Ovary (tissue), 9 donors: Measurements from ENCODE around the gene PRKCH. TPM values are rescaled to one million over a fixed set of nuclear protein-coding genes. Genes with fewer than 3 reads are reported as not detected.

Source experiments
- DNase-seq, 5 donors: peaks; one replicate each; pipeline ENCODE4 v3.0.0-alpha.2; 2019 to 2020
- H3K27ac ChIP-seq, 2 donors: fragments of 200-600 bp; one replicate each; pipeline versions ENCODE4 v1.5.1 to v1.8.0; 2019 to 2022
- H3K27me3 ChIP-seq: fragments of 200-600 bp; one replicate; pipeline ENCODE4 v1.8.0; 2022
- H3K36me3 ChIP-seq: fragments of 200-600 bp; sonication (generic); one replicate; pipeline ENCODE4 v1.5.1; 2019
- H3K4me1 ChIP-seq: one replicate; pipeline ENCODE4 v1.8.1; 2013; ENCODE audit warnings: mild to moderate bottlenecking, moderate library complexity; ENCODE audit not compliant: insufficient read depth
- H3K4me3 ChIP-seq: fragments of 200-600 bp; sonication (generic); one replicate; pipeline ENCODE4 v1.5.1; 2017
- H3K9me3 ChIP-seq, 2 donors: fragments of 200-600 bp in 1 of 2; sonication (generic) in 1 of 2; one replicate each; pipeline versions ENCODE4 v1.5.1 to v1.8.1; 2013 to 2019; ENCODE audit warnings: mild to moderate bottlenecking in 1 of 2, moderate library complexity in 1 of 2
- CTCF ChIP-seq, 3 donors: fragments of 450-650 bp in 2 of 3; fragments of 200-600 bp in 1 of 3; IDR thresholded peaks; one replicate each; pipeline versions ENCODE4 v1.5.1 to v1.8.0; 2016 to 2022; ENCODE audit warnings: antibody characterized with exemption in 3 of 3, mild to moderate bottlenecking in 1 of 3
- EP300 ChIP-seq: sonication (generic); formaldehyde crosslinking; IDR thresholded peaks from one replicate; pipeline ENCODE4 v1.6.1; 2017; ENCODE audit warnings: antibody characterized with exemption
- POLR2A ChIP-seq: fragments of 450-650 bp; IDR thresholded peaks from one replicate; pipeline ENCODE4 v1.6.1; 2017; ENCODE audit warnings: antibody characterized with exemption, mild to moderate bottlenecking, moderate library complexity
- WGBS, 3 donors: extraction: QIAGEN DNeasy Blood & Tissue Kit in 1 of 3; methylation state at CpG; one replicate each; pipeline versions ENCODE4 v1.1.5 to v1.1.7; 2013 to 2017; 5-methylcytosine and 5-hydroxymethylcytosine counted together
- intact Hi-C, 4 donors: fragments of 100-400 bp; cut with DNase I; formaldehyde crosslinking; loops; one replicate each; pipeline versions ENCODE4 v1.11.0 to v1.15.1; 2022 to 2023
- polyA plus RNA-seq, 2 donors: library from polyadenylated mRNA; stranded (reverse); fragments of 200-250 nt in 1 of 2; fragments of 350-450 nt in 1 of 2; fragmentation: Illumina TruSeq in 1 of 2; extraction: RNeasy Lipid Tissue Mini Kit (QIAGEN cat#74804) in 1 of 2; gene quantifications; one replicate each; pipeline ENCODE4 v1.2.3, GENCODE V29; 2013 to 2014
- total RNA-seq, 7 donors: library from RNA; depleted of rRNA in 2 of 7; stranded (reverse); fragments of >200 nt in 2 of 7; fragmentation: NEBNext Ultra II Directional in 3 of 7; extraction: Animal tissue kit (Norgen Biotek cat#: 25700) in 3 of 7; gene quantifications; one replicate each; pipeline versions ENCODE4 v1.1.0 to v1.2.4, GENCODE V29; 2016 to 2023
- donor health status: DM: no; HTN: no; CAD: no; lungs with moderate emphysema.
- donor health status: DM: no; HTN: no; CAD: no.
- donor health status: Bipolar disorder and iron deficiency.
- donor health status: DM: yes; HTN: yes; CAD: no.
- donor health status: DM: no; HTN: no; CAD: no.
- donor health status: DM: yes; HTN: yes; CAD: no.

PRKCH gene
- total and polyA plus RNA-seq, 9 donors, result 8.4 to 47.6 (median 15.9) TPM

- TF ChIP-seq CTCF (IDR thresholded peaks at IDR 0.05) (no peak), EP300 (peak; percentile 64), POLR2A (no peak)
- DNase-seq, result peak; percentile 28 to 82 (median 63)
- intact Hi-C loops, result no loop called here
- Histone ChIP-seq H3K36me3 (no peaks in the 10 kb centered on the region), H3K4me1 (peaks cover 3% of the 10 kb centered on the region), H3K27ac (no peak overlapping the region), H3K4me3 (no peak overlapping the region), H3K9me3 (no peaks in the 10 kb centered on the region), H3K27me3 (no peaks in the 10 kb centered on the region)
- 42 to 59% (median 53%) methylated on average over 5 of the region's 5 CpGs for WGBS, 3 donors
Measured at GRCh38 chr14:61585598-61586543, 264.5 kb downstream of the PRKCH start.

- TF ChIP-seq CTCF (IDR thresholded peaks at IDR 0.05) (no peak), EP300 (no peak), POLR2A (no peak)
- peaks cover 3% of the 10 kb centered on the region for H3K4me1 ChIP-seq
- H3K36me3 ChIP-seq, result no peaks in the 10 kb centered on the region
- intact Hi-C loops, result no loop called here
- H3K9me3 ChIP-seq, result no peaks in the 10 kb centered on the region
- no peak overlapping the region for H3K27ac ChIP-seq
- WGBS, 3 donors, result 71 to 72% (median 71%) methylated on average over 4 of the region's 4 CpGs
- no peaks in the 10 kb centered on the region for H3K27me3 ChIP-seq
- no peak overlapping the region for H3K4me3 ChIP-seq
- no peak for DNase-seq
Measured at GRCh38 chr14:61586544-61587055, 265.2 kb downstream of the PRKCH start.

- Histone ChIP-seq H3K4me3 (no peak overlapping the region), H3K9me3 (no peaks in the 10 kb centered on the region), H3K27me3 (no peaks in the 10 kb centered on the region), H3K27ac (no peak overlapping the region), H3K36me3 (no peaks in the 10 kb centered on the region), H3K4me1 (peaks cover 3% of the 10 kb centered on the region)
- TF ChIP-seq CTCF (IDR thresholded peaks at IDR 0.05), result no peak
- TF ChIP-seq EP300, result no peak
- no peak for TF ChIP-seq POLR2A
- DNase-seq, result no peak
- WGBS, 3 donors, result 83 to 94% (median 93%) methylated on average over 5 of the region's 5 CpGs
- intact Hi-C loops, result no loop called here
Measured at GRCh38 chr14:61587081-61587713, 265.8 kb downstream of the PRKCH start.

- Histone ChIP-seq H3K4me3 (no peak overlapping the region), H3K4me1 (peaks cover 3% of the 10 kb centered on the region), H3K36me3 (no peaks in the 10 kb centered on the region), H3K27ac (peak overlapping the region in 1 of 2 donors; percentile 36), H3K27me3 (no peaks in the 10 kb centered on the region), H3K9me3 (no peaks in the 10 kb centered on the region)
- peak in 2 of 5 donors; percentile 39 to 49 for DNase-seq
- WGBS, 3 donors, result 42 to 61% (median 45%) methylated on average over 6 of the region's 6 CpGs
- intact Hi-C loops, result no loop called here
- TF ChIP-seq CTCF (IDR thresholded peaks at IDR 0.05) (no peak), POLR2A (no peak), EP300 (no peak)
Measured at GRCh38 chr14:61588419-61588901, 267.1 kb downstream of the PRKCH start.
